HTR-8/SVneo (cell line): ENCODE data around the gene ANAPC4.

ENCODE experiments used
- DNase-seq: peaks from one replicate; pipeline ENCODE4 v3.0.0; 2011; ENCODE audit warnings: low spot score, mixed read lengths; ENCODE audit not compliant: insufficient read length
- FAIRE-seq: peaks from 2 replicates; lab custom pipeline; 2011; peaks lifted over from hg19 to GRCh38; lab: Jason Lieb, UNC

Gene ANAPC4

DNA sequence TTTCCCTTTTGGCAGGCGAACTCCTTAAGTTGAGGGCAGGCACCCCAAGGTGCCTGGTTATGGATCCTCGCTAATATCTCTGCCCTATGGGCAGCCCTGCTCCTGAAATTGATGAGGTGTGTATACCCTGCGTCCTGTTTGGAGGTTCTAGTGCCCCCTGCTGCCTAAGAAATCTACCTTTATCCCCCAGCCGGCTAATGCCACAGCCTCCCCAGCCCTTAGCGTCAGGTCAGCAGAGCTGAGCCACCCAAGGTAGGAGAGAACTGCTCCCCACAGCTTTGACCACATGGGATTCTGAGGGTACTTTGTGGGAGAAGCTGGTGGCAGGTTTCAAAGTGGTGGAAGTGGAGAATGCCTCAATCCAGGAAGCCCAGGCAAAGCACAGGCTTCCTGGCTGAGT, 50.8 kb downstream of the ANAPC4 start:
- no peak for DNase-seq
- FAIRE-seq, result no peak

DNA sequence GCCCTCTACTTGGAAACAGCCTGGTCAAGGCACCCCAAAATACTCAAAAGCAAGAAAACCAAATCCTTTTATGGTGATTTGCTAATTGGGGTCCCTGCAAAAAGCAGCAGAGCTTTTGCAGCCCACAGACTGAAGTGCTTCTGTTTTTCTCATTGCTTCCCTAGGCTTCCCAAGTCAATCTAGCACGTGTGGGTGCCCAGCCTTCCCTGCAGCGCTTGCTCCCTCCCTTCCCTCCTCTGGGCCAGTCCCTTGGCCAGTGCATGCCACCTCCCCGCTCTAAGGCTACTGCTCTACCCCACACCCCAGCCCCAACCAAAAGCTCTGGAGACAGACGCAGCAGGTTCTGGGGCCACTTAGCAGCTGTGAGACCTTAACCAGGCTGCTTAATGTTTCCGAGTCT, 53.6 kb downstream of the ANAPC4 start:
- FAIRE-seq (no peak), DNase-seq (no peak)

DNA sequence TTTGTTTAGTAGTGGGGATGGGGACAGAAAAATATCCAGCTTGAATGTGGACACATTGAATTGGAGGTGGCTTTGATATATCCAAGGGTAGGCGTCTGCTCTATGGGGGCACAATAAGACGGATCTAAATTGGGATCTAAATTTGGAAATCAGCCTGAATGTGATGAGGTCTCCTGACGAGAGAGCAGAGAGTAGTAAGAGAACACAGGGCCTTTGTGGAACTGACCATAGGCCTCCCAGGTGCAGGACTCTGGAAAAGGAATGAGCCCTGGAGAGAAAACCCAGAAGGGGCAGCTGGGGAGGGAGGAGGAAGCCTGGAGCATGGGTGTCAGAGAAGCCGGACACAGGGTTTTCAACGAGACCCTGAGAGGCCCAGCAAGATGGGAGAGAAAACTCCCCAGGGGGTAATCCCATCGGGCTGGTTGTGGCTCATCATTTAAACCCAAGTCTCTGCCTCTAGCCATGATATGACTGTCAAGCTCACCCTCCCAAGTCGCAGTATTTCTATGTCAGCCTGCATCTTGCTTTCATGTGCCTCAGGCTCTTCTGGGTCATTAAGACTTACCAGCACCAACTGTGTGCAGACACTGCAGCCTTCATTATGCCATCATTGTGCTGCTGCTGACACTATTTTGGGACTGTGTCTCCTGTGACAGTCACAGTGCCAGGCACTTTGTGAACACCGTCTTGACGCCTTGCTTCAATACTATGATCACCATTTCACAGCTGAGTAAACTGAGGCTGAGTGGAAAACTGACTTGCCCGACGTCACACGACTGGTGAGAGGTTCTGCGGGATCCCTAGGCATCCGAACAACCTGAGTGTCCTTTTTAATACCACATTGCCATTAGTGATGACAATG, 57.1 kb downstream of the ANAPC4 start:
- no peak for FAIRE-seq

DNA sequence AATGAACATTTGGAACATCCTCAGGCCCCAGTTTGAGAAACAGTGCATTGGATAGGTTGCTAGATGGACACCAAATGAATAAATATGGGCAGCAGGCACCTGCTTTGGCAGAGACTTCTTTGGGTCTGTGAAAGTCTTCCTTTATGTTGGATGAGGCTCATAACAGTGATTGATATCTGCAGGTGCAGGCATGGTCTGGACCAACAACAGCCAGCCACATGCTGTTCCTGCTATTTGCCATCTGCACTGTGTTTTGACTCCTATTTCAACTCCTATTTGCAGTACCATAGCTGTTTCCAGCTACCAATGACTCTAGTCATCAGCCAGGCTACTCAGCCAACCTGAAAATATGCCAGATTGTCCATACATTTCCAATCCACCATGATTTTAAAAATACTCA, 60.9 kb downstream of the ANAPC4 start:
- FAIRE-seq (peak; percentile 42), DNase-seq (no peak)

More for the DNA sequence above, 57.1 kb downstream of the ANAPC4 start:
- no peak for DNase-seq

DNA sequence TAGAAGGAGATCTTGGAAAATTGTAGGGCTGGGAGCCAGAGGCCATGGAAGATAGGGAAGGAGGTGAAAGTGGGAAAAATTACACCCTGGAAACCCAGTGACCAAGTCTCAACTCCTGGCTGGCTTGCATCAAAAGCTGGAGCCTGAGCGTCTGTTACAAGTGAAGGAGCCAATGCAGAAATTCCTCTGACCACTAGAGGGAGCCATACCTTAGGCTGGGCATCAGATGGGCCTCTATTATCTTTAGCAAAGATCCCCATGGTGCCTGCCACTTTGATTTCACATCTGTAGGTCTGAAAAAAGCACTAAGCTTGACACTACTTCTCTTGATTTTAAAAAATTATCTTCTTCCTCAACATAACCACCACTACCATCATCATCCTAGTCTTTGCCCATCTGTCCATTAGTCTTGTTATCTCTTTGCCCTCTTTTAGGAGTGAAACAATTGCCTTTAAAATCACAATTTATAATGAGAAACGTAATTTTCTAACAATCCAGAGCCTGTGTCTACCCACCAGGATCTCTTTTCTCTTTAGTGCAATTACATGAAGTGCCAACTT, 62.9 kb downstream of the ANAPC4 start:
- FAIRE-seq, result no peak

DNA sequence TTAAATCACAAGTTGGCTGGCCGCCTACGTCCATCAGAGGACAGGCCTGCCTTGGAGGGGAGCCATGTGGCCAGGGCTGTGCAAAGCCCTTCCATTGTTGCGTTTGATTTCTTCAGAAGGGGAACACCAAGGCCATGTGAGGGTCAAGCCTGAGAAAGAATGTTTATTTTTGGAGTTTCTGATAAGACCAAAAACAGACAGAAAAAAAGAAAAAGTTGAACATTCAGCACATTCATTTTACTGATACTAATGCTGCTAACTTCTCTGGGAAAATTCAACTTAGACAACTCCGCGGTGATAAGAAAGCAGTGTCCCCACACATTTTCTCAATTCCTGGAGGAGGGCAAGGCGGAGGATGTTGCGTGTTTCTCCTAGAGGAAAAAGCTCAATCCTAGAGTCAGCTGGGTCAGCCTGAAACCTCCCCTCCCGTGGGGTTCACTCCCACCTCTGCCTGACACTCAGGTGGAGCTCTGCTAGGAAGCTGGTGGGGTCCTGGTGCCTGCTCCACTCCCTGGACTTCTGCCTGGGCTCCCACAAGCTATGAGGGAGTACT, 63.5 kb downstream of the ANAPC4 start:
- no peak for DNase-seq
- FAIRE-seq, result no peak

More for the DNA sequence above, 62.9 kb downstream of the ANAPC4 start:
- DNase-seq, result peak; percentile 67

DNA sequence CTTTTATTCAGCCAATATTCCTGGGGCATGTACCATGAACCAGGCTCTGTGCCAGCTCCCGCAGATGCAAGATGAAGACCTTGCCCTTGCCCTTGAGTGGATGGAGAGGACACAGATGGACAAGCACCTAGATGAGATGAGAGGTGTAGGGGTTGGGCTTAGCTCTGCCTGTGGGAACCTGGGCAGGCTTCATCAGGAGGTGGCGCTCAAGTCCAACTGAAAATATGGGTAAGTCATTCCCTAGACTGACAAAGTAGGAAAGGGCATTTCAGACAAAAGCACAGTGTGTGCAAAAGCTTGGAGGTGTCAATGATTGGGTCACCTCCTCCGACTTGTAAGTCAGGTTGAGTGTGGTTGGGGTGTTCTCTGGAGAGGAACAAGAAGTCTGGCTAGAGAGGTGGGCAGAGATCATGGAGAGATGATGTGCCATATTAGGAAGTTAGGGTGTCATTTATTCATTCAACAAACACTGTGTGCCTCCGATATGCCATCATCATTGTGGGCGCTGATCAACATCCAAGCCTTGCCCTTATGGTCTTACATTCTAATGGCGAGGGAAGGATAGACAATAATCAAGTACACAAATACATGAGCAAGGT, 64.6 kb downstream of the ANAPC4 start:
- FAIRE-seq (peak; percentile 23), DNase-seq (peak; percentile 62)

DNA sequence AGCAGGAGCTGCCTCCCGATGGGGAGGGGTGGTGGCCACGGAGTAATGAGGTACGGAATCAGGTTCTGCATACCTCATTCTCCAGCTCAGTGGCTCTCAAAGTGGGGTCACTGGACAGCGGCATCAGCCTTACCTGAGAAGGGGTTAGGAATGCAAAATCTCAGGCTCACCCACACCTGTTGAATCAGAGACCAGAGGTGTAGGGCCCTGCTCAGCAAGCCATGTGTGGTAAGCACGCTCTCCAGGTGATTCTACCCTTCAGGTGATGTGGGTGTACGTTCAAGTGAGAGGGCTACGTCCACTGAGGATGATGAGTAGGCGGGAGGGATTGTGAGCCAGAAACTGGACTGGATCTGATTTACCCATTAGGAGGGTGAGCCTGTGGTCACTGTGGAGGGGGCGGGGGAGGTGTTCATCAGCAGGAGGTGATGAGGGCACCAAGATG, 65.8 kb downstream of the ANAPC4 start:
- FAIRE-seq (no peak), DNase-seq (no peak)

DNA sequence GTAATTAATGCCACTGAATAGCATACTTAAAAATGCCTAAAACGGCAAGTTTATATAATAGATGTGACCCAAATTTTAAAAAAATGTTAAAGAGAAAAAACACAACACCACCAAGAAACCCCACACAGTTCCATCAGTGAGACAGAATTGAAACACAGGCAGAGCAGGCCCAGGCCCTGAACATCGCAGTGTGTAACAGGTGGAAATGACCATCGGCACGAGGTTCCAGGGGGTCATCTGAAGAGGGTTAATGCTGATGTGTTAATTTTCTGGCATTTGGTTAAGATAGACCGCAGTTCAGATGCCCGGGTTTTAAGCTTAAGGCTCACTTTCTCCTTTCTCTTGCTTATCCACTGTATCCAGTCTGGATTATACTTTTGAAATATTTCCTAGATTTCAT, 66.8 kb downstream of the ANAPC4 start:
- FAIRE-seq (no peak), DNase-seq (no peak)

DNA sequence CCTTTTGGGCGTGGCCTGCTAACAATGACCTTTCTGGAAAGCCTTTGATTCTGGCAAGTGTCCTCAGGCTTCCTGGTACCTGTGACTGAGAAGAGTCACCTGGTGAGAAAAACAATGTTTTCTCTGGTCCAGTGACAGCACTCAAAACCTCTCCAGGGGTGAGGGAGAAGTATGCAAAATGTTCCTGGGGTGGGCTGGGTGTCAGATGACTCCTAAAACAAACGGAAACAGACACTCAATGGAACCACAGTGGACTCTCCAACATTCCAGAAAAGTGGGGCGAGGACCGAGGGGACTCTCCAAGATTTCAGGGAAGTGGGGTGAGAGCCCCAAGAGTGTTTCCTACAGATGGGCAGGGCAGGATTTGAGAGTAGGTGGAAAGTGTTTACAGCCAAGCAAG, 69.5 kb downstream of the ANAPC4 start:
- FAIRE-seq, result no peak
- no peak for DNase-seq

DNA sequence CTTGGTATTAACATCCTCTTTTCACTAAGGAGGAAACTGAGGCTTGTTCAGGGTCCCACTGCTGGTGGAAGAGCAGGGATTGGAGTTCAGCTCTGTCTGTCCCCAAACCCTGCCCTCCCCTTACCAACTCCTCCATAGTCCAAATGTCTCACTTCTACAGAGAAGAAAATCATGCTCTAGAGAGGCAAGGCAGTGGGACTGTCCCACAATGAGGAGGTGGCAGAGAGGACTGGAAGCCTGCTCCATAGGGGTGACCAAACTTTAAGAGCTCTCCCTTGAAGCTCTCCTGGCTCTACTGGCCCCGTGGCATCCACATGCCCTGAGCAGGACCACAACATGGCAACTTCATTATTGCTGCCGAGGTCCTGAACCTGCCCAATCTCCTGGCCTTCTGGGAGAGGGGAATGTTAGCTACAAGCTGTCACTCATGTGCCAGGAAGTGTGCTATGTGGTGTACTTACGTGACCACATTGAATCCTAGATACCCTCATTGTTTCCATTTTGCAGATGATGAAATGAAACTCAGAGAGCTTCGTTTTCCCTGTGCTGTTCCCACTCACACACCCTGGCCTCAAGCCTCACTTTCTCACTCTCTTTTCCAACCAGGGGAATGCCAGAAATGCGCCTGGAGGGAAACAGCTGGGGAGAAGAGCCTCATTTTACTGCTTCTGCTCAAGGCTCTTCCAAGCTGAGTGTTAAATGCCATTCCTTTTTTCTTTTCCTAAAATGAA, 71.5 kb downstream of the ANAPC4 start:
- DNase-seq (peak; percentile 50), FAIRE-seq (peak; percentile 54)

DNA sequence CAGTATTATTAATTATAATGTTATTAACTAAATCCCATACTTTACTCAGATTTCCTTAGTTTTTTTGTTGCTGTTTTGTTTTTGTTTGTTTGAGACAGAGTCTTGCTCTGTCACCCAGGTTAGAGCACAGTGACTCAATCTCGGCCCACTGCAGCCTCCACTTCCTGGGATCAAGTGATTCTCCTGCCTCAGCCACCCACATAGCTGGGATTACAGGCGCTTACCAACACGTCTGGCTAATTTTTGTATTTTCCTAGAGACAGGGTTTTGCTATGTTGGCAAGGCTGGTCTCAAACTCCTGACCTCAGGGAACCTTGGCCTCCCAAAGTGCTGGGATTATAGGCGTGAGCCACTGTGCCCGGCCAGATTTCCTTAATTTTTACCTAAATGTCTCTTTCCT, 72.2 kb downstream of the ANAPC4 start:
- FAIRE-seq, result no peak
- no peak for DNase-seq

DNA sequence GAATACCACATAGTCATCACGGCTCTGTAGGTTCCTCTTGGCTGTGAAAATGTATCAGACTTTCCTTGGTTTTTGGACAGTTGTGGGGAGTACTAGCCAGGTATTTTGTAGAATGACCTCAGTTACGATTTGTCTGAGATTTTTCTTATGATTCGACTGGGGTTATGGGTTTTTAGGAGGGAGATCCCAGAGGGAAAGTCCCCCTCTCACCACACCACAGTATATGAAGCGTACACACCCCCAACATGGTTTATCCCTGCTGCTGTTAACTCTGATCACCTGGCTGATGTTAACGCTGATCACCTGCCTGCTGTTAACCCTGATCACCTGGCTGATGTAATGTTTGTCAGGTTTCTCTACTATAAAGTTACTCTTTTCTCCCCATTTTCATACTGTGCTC, 72.6 kb downstream of the ANAPC4 start:
- FAIRE-seq, result no peak
- DNase-seq, result no peak

DNA sequence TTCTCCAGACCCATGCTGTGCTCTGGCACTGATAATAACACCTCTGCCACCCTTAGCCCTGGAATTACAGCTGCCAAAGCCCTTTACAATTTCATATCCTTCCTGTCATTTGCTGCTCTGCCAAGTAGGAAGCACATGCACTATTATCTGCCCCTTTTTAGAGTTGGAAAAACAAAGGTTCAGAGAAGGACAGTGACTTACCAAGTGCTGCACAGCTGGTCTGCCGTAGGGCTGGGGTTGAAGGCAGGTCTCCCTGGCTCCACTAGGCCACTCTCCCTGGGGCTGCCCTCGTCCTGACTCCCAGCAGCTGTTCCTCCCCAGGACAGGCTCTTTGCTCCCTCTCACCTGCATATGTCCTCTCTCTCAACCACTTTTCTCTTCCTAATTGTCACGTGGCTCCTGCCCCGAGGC, 73.4 kb downstream of the ANAPC4 start:
- DNase-seq (no peak), FAIRE-seq (no peak)

DNA sequence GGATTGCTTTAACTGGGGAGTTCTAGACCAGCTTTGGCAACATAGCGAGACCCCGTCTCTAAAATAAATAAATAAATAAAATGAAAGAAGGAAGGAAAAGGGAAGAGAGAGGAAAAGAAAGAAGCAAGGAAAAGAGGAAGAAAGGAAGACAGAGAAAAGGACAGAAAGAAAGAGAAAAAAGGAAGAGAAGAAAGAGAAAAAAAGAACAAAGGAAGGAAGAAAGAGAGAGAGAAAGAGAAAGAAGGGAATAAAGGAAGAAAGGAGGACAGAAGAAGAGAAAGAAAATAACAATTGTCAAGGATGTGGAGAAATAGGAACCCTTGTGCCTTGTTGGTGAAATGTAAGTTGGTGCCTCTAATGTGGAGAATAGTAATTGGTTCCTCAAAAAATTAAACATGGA, 74.6 kb downstream of the ANAPC4 start:
- no peak for DNase-seq
- FAIRE-seq, result no peak

DNA sequence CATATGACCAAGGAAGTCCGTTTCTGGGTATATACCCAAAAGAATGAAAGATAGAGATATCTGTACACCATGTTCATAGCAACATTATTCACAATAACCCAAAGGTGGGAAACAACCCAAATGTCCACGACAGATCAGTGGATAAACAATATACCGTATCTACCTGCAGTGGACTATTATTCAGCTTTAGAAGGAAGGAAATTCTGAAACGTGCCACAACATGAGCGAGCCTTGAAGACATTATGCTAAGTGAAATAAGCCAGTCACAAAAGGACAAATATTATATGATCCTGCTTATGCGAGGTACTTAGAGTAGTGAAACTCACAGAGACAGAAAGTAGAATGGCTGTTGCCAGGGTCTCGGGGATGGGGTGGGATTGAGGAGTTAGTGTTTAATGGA, 75.0 kb downstream of the ANAPC4 start:
- FAIRE-seq (no peak), DNase-seq (no peak)

DNA sequence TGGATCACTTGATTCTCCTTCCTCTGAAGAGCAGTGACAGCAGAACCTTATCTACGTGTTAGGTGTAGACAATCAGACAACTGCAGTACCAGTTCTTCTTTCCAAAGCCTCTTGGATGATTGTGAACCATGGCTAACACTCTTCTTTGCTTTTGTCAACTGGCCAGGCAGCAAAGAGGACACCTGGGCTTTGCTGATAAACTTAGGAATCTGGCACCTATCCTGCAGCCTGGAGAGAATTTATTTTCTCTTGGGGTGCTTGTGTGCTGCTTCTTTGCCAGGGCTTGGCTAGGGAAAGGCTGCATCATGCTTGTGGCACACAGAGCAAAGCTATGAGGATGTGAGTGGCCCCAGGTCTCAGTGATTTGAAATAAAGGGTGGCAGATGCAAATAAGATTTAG, 77.4 kb downstream of the ANAPC4 start:
- no peak for FAIRE-seq
- no peak for DNase-seq

DNA sequence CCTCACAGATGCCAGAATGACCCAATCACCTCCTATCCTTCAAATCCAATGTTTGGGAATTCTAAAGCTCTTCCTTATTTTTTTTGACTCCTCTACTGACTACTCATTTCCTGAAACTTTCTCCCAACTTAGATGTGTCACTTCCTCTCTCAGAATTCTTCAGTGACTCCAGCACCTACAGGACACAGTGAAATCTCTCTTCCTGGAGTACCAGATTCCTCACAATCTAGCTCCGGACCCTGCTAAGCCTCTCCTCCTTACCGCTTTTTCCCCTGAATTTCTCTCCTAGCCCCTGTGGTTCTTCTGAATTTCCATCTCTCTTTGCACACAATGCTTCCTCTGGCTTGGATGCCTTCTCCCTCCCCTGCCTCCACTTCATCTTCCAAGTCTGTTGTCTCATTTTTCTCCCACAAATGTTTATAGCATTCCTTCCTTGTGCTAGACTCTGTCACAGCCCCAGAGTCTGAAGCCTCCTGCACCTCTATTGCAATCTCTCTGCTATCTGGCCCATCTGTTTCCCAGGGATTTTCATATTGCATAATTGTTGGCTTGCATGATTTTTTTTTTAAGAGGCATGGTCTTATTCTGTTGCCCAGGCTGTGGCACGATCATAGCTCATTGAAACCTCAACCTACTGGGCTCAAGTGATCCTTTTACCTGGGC, 80.1 kb downstream of the ANAPC4 start:
- DNase-seq (peak; percentile 42), FAIRE-seq (no peak)

DNA sequence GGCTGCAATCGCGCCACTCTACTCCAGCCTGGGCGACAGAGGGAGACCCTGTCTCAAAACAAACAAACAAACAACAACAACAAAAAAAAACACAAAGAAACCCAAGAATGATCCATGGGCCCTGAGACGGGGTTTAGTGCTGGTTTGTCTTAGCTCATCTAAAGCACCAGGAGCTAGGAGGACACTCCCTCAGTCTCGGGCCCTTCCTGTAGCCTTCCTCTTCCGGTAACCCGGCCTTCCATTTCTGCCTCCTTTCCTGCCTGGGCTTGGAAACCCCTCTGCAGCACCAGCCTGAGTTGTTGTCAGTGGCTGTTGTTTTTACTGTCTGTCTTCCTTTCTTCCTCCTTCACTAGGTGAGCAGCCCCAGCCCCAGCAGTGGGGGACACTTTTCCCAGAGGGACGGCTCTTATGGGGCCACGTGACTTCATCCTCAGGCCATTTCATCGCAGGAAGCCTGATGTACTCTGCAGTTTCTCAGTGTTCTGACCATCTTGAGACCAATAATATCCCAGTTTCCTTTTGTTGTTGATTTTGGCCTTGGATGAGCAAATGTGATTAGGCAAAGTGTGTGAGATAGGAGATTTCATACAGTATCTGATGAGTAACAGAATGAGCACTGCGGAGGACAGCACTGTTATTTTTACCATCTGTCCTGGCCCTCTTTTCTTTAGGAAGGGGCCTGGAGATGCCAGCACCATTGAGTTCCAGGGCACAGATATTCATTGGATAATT, 90.1 kb downstream of the ANAPC4 start:
- no peak for FAIRE-seq
- DNase-seq, result no peak
